Tongue (tissue), 2 donors: ENCODE results near the gene CSKMT. TPM values are rescaled to one million over a fixed set of nuclear protein-coding genes. Genes with fewer than 3 reads are reported as not detected.

ENCODE experiments used
- small RNA-seq: library from RNA; depleted of rRNA; stranded (forward); fragments of <200 nt; gene quantifications from one replicate; pipeline ENCODE3, GENCODE V24; 2014; ENCODE audit warnings: low replicate concordance
- total RNA-seq: library from RNA; depleted of rRNA; stranded (reverse); fragments of >200 nt; gene quantifications from one replicate; pipeline ENCODE4 v1.2.3, GENCODE V29; 2014

Gene CSKMT
- total RNA-seq, 1 donor from 2014 or later = 2.6 TPM

Small RNA genes within 50 kb of the gene (small RNA-seq; reads per million reads assigned to genes)
- not detected for gene SNORA57

Other genes with a start within 250 kb of the CSKMT start
- not detected for gene SCGB1A1, start 246.3 kb upstream of the CSKMT start, total RNA-seq
- 909 TPM for gene AHNAK, start 118.5 kb upstream of the CSKMT start, total RNA-seq
- gene EEF1G, start 91.4 kb upstream of the CSKMT start, total RNA-seq = 1,840 TPM
- 5.8 TPM for gene TUT1, start 73.8 kb upstream of the CSKMT start, total RNA-seq
- gene MTA2, start 63.4 kb upstream of the CSKMT start, total RNA-seq = 54.7 TPM
- gene EML3, start 52.5 kb upstream of the CSKMT start, total RNA-seq = 11.2 TPM
- gene ROM1, start 52.1 kb upstream of the CSKMT start, total RNA-seq = 0.72 TPM
- gene B3GAT3, start 43.3 kb upstream of the CSKMT start, total RNA-seq = 14.4 TPM
- 158 TPM for gene GANAB, start 18.7 kb upstream of the CSKMT start, total RNA-seq
- gene INTS5, start 12.0 kb upstream of the CSKMT start, total RNA-seq = 22.4 TPM
- gene C11orf98, start 102 bp upstream of the CSKMT start, total RNA-seq = 10.4 TPM
- 5.4 TPM for gene UQCC3, start 6.4 kb downstream of the CSKMT start, total RNA-seq
- 2.9 TPM for gene LBHD1, start 7.0 kb downstream of the CSKMT start, total RNA-seq
- gene UBXN1, start 13.8 kb downstream of the CSKMT start, total RNA-seq = 90.2 TPM
- gene LRRN4CL, start 24.2 kb downstream of the CSKMT start, total RNA-seq = 33.8 TPM
- 11.4 TPM for gene BSCL2, start 42.1 kb downstream of the CSKMT start, total RNA-seq
- not detected for gene GNG3, start 42.4 kb downstream of the CSKMT start, total RNA-seq
- 39.0 TPM for gene HNRNPUL2, start 62.1 kb downstream of the CSKMT start, total RNA-seq
- 18.9 TPM for gene TTC9C, start 63.2 kb downstream of the CSKMT start, total RNA-seq
- 7.5 TPM for gene ZBTB3, start 88.8 kb downstream of the CSKMT start, total RNA-seq
- gene POLR2G, start 96.3 kb downstream of the CSKMT start, total RNA-seq = 56.2 TPM
- 17.7 TPM for gene TAF6L, start 106.1 kb downstream of the CSKMT start, total RNA-seq
- 19.5 TPM for gene TMEM179B, start 122.1 kb downstream of the CSKMT start, total RNA-seq
- 24.7 TPM for gene TMEM223, start 126.7 kb downstream of the CSKMT start, total RNA-seq
- gene NXF1, start 140.1 kb downstream of the CSKMT start, total RNA-seq = 45.2 TPM
- gene STX5, start 166.7 kb downstream of the CSKMT start, total RNA-seq = 37.1 TPM
- not detected for gene TEX54, start 167.5 kb downstream of the CSKMT start, total RNA-seq
- 36.8 TPM for gene WDR74, start 174.3 kb downstream of the CSKMT start, total RNA-seq
- 87.0 TPM for gene SLC3A2, start 215.6 kb downstream of the CSKMT start, total RNA-seq